ENCODE results near the gene UGT1A9.

DNA sequence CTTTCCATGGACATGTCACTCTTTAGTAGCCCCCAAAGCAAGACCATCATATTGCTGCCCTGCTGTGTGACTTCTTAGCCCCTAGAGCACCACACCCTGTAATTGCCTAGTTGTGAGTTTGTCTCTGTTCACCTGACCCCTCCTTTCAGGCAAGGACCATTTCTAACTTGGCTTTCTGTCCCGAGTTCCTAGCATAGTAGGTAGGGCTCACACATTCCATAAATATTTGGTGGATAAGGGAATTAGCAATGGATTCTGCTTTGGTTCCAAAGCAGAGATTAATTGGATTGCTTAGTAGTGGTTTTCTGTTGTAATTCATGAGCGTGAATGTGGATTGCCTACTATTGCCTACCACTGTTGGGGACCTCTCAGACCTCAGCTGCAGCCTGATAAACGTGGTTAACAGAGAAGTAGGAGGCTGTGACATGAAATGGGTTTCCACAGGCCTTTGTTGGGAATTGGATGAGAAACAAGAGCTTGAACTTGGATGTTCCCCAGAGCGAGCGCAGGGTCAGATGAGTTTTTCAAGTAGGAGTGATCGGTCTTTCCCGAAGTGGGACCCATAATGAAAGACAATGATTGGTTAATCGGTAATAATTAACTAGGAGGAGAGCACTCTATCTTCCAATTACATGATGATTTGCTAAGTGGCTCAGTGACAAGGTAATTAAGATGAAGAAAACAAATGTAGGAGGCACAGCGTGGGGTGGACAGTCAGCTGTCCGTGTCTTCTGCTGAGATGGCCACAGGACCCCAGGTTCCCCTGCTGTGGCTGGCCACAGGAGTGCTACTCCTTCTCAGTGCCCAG lies 75.0 kb downstream of the UGT1A9 start:
- TF ChIP-seq, protein P1, sequence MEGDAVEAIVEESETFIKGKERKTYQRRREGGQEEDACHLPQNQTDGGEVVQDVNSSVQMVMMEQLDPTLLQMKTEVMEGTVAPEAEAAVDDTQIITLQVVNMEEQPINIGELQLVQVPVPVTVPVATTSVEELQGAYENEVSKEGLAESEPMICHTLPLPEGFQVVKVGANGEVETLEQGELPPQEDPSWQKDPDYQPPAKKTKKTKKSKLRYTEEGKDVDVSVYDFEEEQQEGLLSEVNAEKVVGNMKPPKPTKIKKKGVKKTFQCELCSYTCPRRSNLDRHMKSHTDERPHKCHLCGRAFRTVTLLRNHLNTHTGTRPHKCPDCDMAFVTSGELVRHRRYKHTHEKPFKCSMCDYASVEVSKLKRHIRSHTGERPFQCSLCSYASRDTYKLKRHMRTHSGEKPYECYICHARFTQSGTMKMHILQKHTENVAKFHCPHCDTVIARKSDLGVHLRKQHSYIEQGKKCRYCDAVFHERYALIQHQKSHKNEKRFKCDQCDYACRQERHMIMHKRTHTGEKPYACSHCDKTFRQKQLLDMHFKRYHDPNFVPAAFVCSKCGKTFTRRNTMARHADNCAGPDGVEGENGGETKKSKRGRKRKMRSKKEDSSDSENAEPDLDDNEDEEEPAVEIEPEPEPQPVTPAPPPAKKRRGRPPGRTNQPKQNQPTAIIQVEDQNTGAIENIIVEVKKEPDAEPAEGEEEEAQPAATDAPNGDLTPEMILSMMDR (IDR thresholded peaks at IDR 0.05): no peak
- no peak for TF ChIP-seq POLR2A (IDR thresholded peaks at IDR 0.05)
- TF ChIP-seq EP300 (IDR thresholded peaks at IDR 0.05): no peak
